ENCODE measurements around the gene CSTB.
"Not testable (repeated sequence)": the region's sequence is repeated elsewhere in the genome, so short reads cannot be mapped to it uniquely, and the experiment has no call there.

CSTB gene

GRCh38 chr21:43775795-43776430 lies at the start of gene CSTB:
TSS of gene CSTB (minus strand) at chr21:43776308. CDS start at chr21:43776269, 39 bp downstream.
- Histone ChIP-seq H3K4me1 (ENCODE audit: insufficient read depth, poor library complexity, severe bottlenecking) (no peaks in the 10 kb centered on the region), H3K27me3 (ENCODE audit: insufficient read depth, poor library complexity, severe bottlenecking) (no peaks in the 10 kb centered on the region), H3K4me3 (ENCODE audit: severe bottlenecking) (peak within 1 kb of the TSS; percentile 62), H3K36me3 (ENCODE audit: low read depth) (peaks cover 19% of the 10 kb centered on the region), H3K9me3 (ENCODE audit: severe bottlenecking) (no peaks in the 10 kb centered on the region), H3K27ac (ENCODE audit: poor library complexity, severe bottlenecking) (peak within 1 kb of the TSS; percentile 62)
- TF ChIP-seq CTCF (IDR thresholded peaks at IDR 0.05; ENCODE audit: poor library complexity, severe bottlenecking): peak; percentile 13
- peak; percentile 66 for ATAC-seq (ENCODE audit: low read depth)
- peak; percentile 71 for DNase-seq (ENCODE audit: low spot score)

DNA sequence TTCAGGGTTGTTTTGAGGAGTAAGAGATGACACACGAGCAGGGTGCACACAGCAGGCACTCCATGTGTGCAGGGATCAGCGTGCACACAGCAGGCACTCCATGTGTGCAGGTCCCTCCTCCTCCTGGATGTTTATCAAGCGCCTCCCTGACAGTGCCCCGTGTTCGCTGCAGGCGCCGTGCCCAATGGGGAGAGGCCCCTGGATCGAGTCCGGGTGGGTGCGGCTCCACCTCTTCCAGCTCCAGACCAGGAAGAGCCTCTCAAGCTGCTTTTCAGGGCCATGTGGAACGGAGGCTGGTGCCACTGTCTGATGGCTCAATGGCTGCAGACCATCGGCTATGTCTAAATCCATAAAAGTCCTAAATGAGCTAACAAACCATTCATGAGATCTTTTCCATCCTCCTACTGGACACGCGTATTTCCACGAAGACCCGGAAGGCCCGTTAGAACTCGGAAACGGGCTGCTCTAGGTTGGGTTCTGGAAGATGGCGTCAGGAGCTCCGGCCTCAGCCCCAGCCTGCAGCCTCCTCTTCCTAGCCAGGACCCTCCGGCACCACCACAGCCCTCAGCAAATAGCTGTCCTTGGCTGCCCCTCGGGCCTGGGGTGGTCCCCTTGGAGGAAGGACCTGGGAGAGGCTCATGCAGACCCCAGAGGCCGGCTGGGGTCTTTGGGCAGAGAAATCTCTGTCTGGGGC lies 49.3 kb upstream of the CSTB start:
- Histone ChIP-seq H3K9me3 (ENCODE audit: severe bottlenecking) (no peaks in the 10 kb centered on the region), H3K27ac (ENCODE audit: poor library complexity, severe bottlenecking) (no peak overlapping the region), H3K36me3 (ENCODE audit: low read depth) (no peaks in the 10 kb centered on the region), H3K27me3 (ENCODE audit: insufficient read depth, poor library complexity, severe bottlenecking) (no peaks in the 10 kb centered on the region), H3K4me3 (ENCODE audit: severe bottlenecking) (no peak overlapping the region), H3K4me1 (ENCODE audit: insufficient read depth, poor library complexity, severe bottlenecking) (no peaks in the 10 kb centered on the region)
- ATAC-seq (ENCODE audit: low read depth) (no peak), DNase-seq (ENCODE audit: low spot score) (no peak)
- no peak for TF ChIP-seq CTCF (IDR thresholded peaks at IDR 0.05; ENCODE audit: poor library complexity, severe bottlenecking)

- Histone ChIP-seq H3K27ac (ENCODE audit: poor library complexity, severe bottlenecking) (no peak overlapping the region), H3K4me3 (ENCODE audit: severe bottlenecking) (no peak overlapping the region), H3K36me3 (ENCODE audit: low read depth) (no peaks in the 10 kb centered on the region), H3K27me3 (ENCODE audit: insufficient read depth, poor library complexity, severe bottlenecking) (no peaks in the 10 kb centered on the region), H3K4me1 (ENCODE audit: insufficient read depth, poor library complexity, severe bottlenecking) (no peaks in the 10 kb centered on the region), H3K9me3 (ENCODE audit: severe bottlenecking) (no peaks in the 10 kb centered on the region)
- ATAC-seq (ENCODE audit: low read depth) (peak; percentile 57; the same call in 2 of the 3 replicates), DNase-seq (ENCODE audit: low spot score) (no peak)
- TF ChIP-seq CTCF (IDR thresholded peaks at IDR 0.05; ENCODE audit: poor library complexity, severe bottlenecking): no peak
These were observed 48.5 kb upstream of the CSTB start for GRCh38 chr21:43824333-43825241.

DNA sequence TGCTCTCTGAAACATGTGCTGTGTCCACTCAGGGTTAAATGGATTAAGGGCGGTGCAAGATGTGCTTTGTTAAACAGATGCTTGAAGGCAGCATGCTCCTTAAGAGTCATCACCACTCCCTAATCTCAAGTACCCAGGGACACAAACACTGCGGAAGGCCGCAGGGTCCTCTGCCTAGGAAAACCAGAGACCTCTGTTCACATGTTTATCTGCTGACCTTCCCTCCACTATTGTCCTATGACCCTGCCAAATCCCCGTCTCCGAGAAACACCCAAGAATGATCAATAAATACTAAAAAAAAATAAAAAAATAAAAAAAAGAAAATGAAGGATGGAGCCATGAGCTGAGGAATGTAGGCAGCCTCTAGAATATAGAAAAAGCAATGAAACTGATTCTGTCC lies 46.6 kb upstream of the CSTB start:
- not testable (repeated sequence) for H3K27ac ChIP-seq (ENCODE audit: poor library complexity, severe bottlenecking); H3K4me3 ChIP-seq (ENCODE audit: severe bottlenecking); H3K4me1 ChIP-seq (ENCODE audit: insufficient read depth, poor library complexity, severe bottlenecking); H3K36me3 ChIP-seq (ENCODE audit: low read depth); DNase-seq (ENCODE audit: low spot score); H3K9me3 ChIP-seq (ENCODE audit: severe bottlenecking); H3K27me3 ChIP-seq (ENCODE audit: insufficient read depth, poor library complexity, severe bottlenecking); ATAC-seq (ENCODE audit: low read depth)

DNA sequence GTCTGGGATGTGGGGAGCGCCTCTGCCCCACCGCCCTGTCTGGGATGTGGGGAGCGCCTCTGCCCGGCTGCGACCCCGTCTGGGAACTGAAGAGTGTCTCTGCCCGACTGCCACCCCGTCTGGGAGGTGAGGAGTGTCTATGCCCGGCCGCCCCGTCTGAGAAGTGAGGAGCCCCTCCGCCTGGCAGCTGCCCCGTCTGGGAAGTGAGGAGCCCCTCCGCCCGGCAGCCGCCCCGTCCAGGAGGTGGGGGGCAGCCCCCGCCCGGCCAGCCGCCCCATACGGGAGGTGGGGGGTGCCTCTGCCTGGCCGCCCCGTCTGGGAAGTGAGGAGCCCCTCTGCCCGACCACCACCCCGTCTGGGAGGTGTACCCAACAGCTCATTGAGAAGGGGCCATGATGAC lies 46.1 kb upstream of the CSTB start:
- H3K4me1 ChIP-seq (ENCODE audit: insufficient read depth, poor library complexity, severe bottlenecking); H3K4me3 ChIP-seq (ENCODE audit: severe bottlenecking); H3K9me3 ChIP-seq (ENCODE audit: severe bottlenecking); ATAC-seq (ENCODE audit: low read depth); H3K36me3 ChIP-seq (ENCODE audit: low read depth); H3K27ac ChIP-seq (ENCODE audit: poor library complexity, severe bottlenecking); H3K27me3 ChIP-seq (ENCODE audit: insufficient read depth, poor library complexity, severe bottlenecking): not testable (repeated sequence)
- DNase-seq (ENCODE audit: low spot score): peak; percentile 51

All from RWPE2 (cell line).